Osteoblast (primary cell): ENCODE data around the gene OR2B3. TPM values are rescaled to one million over a fixed set of nuclear protein-coding genes. Genes with fewer than 3 reads are reported as not detected.

Experiments
- DNase-seq: peaks from one replicate; pipeline ENCODE4 v3.0.0; 2011; ENCODE audit warnings: low spot score, mixed read lengths; ENCODE audit not compliant: insufficient read length; ENCODE audit errors: missing footprints
- H2AFZ ChIP-seq: 2 replicates; pipeline ENCODE4 v1.6.0; 2011; ENCODE audit warnings: mild to moderate bottlenecking, low read length
- H3K27ac ChIP-seq: 2 replicates; pipeline ENCODE4 v1.5.1; 2011; ENCODE audit warnings: mild to moderate bottlenecking, low read depth, low read length, moderate library complexity
- H3K27me3 ChIP-seq: 2 replicates; pipeline ENCODE4 v1.6.0; 2012; ENCODE audit warnings: mild to moderate bottlenecking, control low read depth, inconsistent platforms, low read length, moderate library complexity; ENCODE audit not compliant: insufficient read depth
- H3K36me3 ChIP-seq: 2 replicates; pipeline ENCODE4 v1.5.1; 2011; ENCODE audit warnings: mild to moderate bottlenecking, low read length, control low read depth, moderate library complexity; ENCODE audit not compliant: insufficient read depth
- H3K4me1 ChIP-seq: 2 replicates; pipeline ENCODE4 v1.5.1; 2011; ENCODE audit warnings: mild to moderate bottlenecking, low read length, control low read depth, moderate library complexity; ENCODE audit not compliant: insufficient read depth
- H3K4me2 ChIP-seq: 2 replicates; pipeline ENCODE4 v1.6.0; 2011; ENCODE audit warnings: mild to moderate bottlenecking, low read length; ENCODE audit not compliant: insufficient read depth
- H3K4me3 ChIP-seq: fragments of 200-600 bp; sonication (generic); 3 replicates; pipeline ENCODE4 v1.5.1; 2012; ENCODE audit warnings: mild to moderate bottlenecking, low read length, inconsistent platforms; ENCODE audit not compliant: insufficient read depth
- H3K79me2 ChIP-seq: 2 replicates; pipeline ENCODE4 v1.6.0; 2012; ENCODE audit warnings: mild to moderate bottlenecking, low read length, control low read depth, inconsistent platforms; ENCODE audit not compliant: insufficient read depth
- H3K9me3 ChIP-seq: 2 replicates; pipeline ENCODE4 v1.5.1; 2011; ENCODE audit warnings: low read depth, low read length, control low read depth
- H4K20me1 ChIP-seq: 2 replicates; pipeline ENCODE4 v1.6.0; 2012; ENCODE audit warnings: mild to moderate bottlenecking, low read length, control low read depth; ENCODE audit not compliant: insufficient read depth
- CTCF ChIP-seq: IDR thresholded peaks from 2 replicates; pipeline ENCODE4 v1.5.1; 2011; ENCODE audit warnings: mild to moderate bottlenecking, low read depth, low read length, moderate library complexity; ENCODE audit errors: extremely low read depth
- total RNA-seq: library from RNA; depleted of rRNA; stranded (reverse); fragments of >200 nt; gene quantifications from 2 replicates; pipeline ENCODE4 v1.2.3, GENCODE V29; 2012

The OR2B3 gene
- total RNA-seq, 1 donor = not detected

DNA sequence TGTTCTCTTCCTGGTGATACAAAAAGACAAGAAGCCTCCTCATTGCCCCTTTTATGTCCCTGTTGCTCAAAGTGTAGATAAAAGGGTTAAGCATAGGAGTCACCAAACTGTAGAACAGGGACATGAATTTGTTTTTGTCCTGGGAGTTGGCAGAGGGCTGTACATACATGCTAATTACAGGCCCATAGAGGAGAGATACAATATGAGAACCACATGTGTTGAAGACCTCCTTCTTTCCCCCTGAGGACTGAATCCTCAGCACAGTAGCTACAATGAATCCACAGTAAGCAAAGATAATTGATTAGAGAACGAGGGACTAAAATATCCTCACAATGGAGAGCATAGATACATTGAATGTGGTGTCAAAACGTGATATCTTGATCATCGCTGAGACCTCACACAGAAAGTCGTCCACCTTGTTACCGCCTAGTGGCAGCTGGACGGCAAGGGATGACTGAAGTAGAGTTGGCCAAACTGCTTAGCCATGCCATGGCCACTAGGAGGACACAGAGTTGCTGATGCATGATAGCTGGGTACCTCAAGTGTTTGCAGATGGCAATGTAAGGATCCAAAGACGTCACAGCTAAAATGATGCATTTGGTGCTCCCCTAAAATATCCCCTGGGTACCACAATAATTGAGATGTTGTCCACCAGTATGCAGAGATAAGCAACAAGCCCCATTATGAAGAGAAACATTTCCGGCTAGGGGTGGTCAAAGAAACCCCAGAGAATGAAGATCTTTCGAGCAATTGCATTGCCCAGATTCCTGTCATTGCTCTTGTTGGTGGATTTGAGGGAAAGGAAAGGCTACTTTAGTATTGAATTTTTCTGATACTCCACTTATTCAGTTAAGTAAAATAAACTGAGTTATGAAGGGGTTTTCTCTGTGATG, 15.0 kb downstream of the OR2B3 start:
- DNase-seq = peak; percentile 50
- Histone ChIP-seq H3K36me3 (no peaks in the 10 kb centered on the region), H3K27ac (no peak overlapping the region), H3K27me3 (no peaks in the 10 kb centered on the region), H3K4me2 (no peak overlapping the region), H4K20me1 (no peaks in the 10 kb centered on the region), H3K79me2 (no peaks in the 10 kb centered on the region), H3K4me3 (no peak overlapping the region), H2AFZ (no peak overlapping the region), H3K4me1 (no peaks in the 10 kb centered on the region), H3K9me3 (no peaks in the 10 kb centered on the region)
- TF ChIP-seq CTCF = peak; percentile 52

DNA sequence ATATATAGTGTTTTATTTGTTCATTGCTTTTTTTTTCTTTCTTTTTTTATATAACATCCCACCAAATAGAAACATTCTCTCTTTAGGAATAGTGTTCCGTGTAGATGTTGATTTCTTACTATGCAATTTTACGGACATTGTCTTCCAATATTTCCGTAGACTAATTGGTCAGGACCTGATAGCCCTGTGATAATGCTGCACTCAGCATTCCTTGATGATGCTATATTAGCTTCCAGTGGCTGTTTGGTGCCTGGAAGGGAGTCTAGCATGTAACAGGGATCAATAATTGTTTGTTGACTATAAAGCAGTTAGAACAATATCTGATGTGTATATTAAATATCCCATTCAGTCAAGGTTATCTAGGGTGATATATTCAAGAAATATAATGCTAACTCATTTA, 35.4 kb downstream of the OR2B3 start:
- no peak for DNase-seq
- H3K36me3 ChIP-seq = no peaks in the 10 kb centered on the region
- H3K79me2 ChIP-seq = no peaks in the 10 kb centered on the region
- no peaks in the 10 kb centered on the region for H3K9me3 ChIP-seq
- no peak for TF ChIP-seq CTCF
- H3K27ac ChIP-seq = no peak overlapping the region
- H3K4me3 ChIP-seq = no peak overlapping the region
- H3K4me1 ChIP-seq = no peaks in the 10 kb centered on the region
- no peak overlapping the region for H2AFZ ChIP-seq
- H3K27me3 ChIP-seq = no peaks in the 10 kb centered on the region
- H3K4me2 ChIP-seq = no peak overlapping the region
- no peaks in the 10 kb centered on the region for H4K20me1 ChIP-seq

DNA sequence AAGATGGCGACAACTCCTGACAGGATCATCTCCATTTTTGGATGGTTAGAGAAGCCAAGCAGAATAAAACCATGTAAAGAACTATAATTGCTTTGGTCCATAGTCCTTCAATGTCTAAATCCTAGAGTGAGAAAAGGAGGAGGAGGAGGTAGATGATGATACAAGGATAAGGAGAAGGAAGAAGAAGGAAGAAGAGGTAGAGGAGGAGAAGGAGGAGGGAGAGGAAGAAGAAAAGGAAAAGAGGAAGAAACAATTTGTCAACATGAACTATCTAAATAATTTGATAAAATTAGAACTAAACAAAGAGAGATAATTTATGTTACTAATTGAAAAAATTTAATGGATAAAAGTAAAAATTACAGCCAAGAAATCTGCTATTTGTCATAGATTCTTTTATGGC, 42.0 kb downstream of the OR2B3 start, which contains the start of gene OR2W1:
OR2W1 (minus strand) TSS at position 101 of the 400 bp plus-strand sequence; CDS start at position 101, 0 bp downstream.
- TF ChIP-seq CTCF = no peak
- Histone ChIP-seq H4K20me1 (no peaks in the 10 kb centered on the region), H3K9me3 (no peaks in the 10 kb centered on the region), H3K4me1 (no peaks in the 10 kb centered on the region), H3K79me2 (no peaks in the 10 kb centered on the region), H3K4me3 (no peak within 1 kb of the TSS), H3K4me2 (no peak within 1 kb of the TSS), H3K27me3 (no peaks in the 10 kb centered on the region), H2AFZ (no peak within 1 kb of the TSS), H3K27ac (no peak within 1 kb of the TSS), H3K36me3 (no peaks in the 10 kb centered on the region)
- DNase-seq = no peak

Other genes with a start within 250 kb of the OR2B3 start
- gene TRIM27, start 163.3 kb downstream of the OR2B3 start, total RNA-seq = 53.6 and 63.6 TPM in 2 replicates
- gene ZNF311, start 82.0 kb downstream of the OR2B3 start, total RNA-seq = 0.88 and 1.1 TPM in 2 replicates
- gene OR2W1, start 42.1 kb downstream of the OR2B3 start, total RNA-seq = not detected in 2 replicates
- gene OR2J1, start 12.2 kb upstream of the OR2B3 start, total RNA-seq = not detected in 2 replicates
- not detected in 2 replicates for gene OR2J3, start 20.7 kb upstream of the OR2B3 start, total RNA-seq
- gene OR2J2, start 83.6 kb upstream of the OR2B3 start, total RNA-seq = not detected in 2 replicates
- not detected in 2 replicates for gene OR14J1, start 214.4 kb upstream of the OR2B3 start, total RNA-seq